Esophagus muscularis mucosa (tissue), 3 donors: ENCODE data around the gene TMEM221.

Experiments used
- CTCF ChIP-seq, 3 experiments: fragments of 200-600 bp in 2 of 3; fragments of 450-650 bp in 1 of 3; sonication (generic) in 2 of 3; IDR thresholded peaks; one replicate each; pipeline ENCODE4 v1.5.1; 2017 to 2019; ENCODE audit warnings: antibody characterized with exemption in 3 of 3, mild to moderate bottlenecking in 2 of 3, moderate library complexity in 1 of 3
- EP300 ChIP-seq: sonication (generic); formaldehyde crosslinking; IDR thresholded peaks from one replicate; pipeline ENCODE4 v1.6.1; 2017; ENCODE audit warnings: antibody characterized with exemption

- no peak for TF ChIP-seq CTCF (IDR thresholded peaks at IDR 0.05)
- TF ChIP-seq EP300, result no peak
These were observed 21.8 kb upstream of the TMEM221 start, which contains the start of gene SLC27A1 for GRCh38 chr19:17470068-17470841.
